Measurements from ENCODE around the gene ASXL2. TPM values are rescaled to one million over a fixed set of nuclear protein-coding genes. Genes with fewer than 3 reads are reported as not detected.

Gene ASXL2
- total RNA-seq, 4 donors from 2014 or later = 22.9 to 27.6 (median 23.5) TPM

GRCh38 chr2:25879133-25879730 is 945 bp upstream of the ASXL2 start:
- WGBS = 93% methylated on average over 5 of the region's 5 CpGs
- DNase-seq (ENCODE audit: low spot score in 2 of 2) = no peak
- no peak for TF ChIP-seq EP300 (IDR thresholded peaks at IDR 0.05)
- no peak for TF ChIP-seq CTCF (IDR thresholded peaks at IDR 0.05)
- no peak for TF ChIP-seq POLR2AphosphoS5 (IDR thresholded peaks at IDR 0.05)
- no peak for TF ChIP-seq POLR2A (IDR thresholded peaks at IDR 0.05)
- H3K36me3 ChIP-seq = peaks cover 4% of the 10 kb centered on the region
- H3K4me3 ChIP-seq = peak overlapping the region; percentile 97
- no peaks in the 10 kb centered on the region for H3K9me3 ChIP-seq
- no peaks in the 10 kb centered on the region for H3K27me3 ChIP-seq
- peaks cover 22% of the 10 kb centered on the region for H3K4me1 ChIP-seq
- peak overlapping the region; percentile 96 for H3K27ac ChIP-seq

- H3K4me1 ChIP-seq = peaks cover 22% of the 10 kb centered on the region
- H3K36me3 ChIP-seq = peaks cover 9% of the 10 kb centered on the region
- peak; percentile 68 to 80 for DNase-seq (ENCODE audit: low spot score in 2 of 2)
- peak overlapping the region; percentile 96 for H3K27ac ChIP-seq
- TF ChIP-seq EP300 (IDR thresholded peaks at IDR 0.05) = no peak
- TF ChIP-seq POLR2AphosphoS5 (IDR thresholded peaks at IDR 0.05) = no peak
- no peaks in the 10 kb centered on the region for H3K9me3 ChIP-seq
- under 1% methylated on average over 50 of the region's 64 CpGs for WGBS
- peak overlapping the region; percentile 97 for H3K4me3 ChIP-seq
- no peaks in the 10 kb centered on the region for H3K27me3 ChIP-seq
These were observed 591 bp downstream of the ASXL2 start for GRCh38 chr2:25877431-25878360.

GRCh38 chr2:25872134-25872533 is 6.2 kb downstream of the ASXL2 start:
- Histone ChIP-seq H3K4me3 (no peak overlapping the region), H3K27me3 (no peaks in the 10 kb centered on the region), H3K36me3 (peaks cover 13% of the 10 kb centered on the region), H3K4me1 (peaks cover 15% of the 10 kb centered on the region), H3K9me3 (no peaks in the 10 kb centered on the region), H3K27ac (no peak overlapping the region)
- 90% methylated on average over 5 of the region's 5 CpGs for WGBS
- DNase-seq (ENCODE audit: low spot score in 2 of 2) = no peak
- TF ChIP-seq CTCF (IDR thresholded peaks at IDR 0.05) (no peak), POLR2A (IDR thresholded peaks at IDR 0.05) (no peak), EP300 (IDR thresholded peaks at IDR 0.05) (no peak), POLR2AphosphoS5 (IDR thresholded peaks at IDR 0.05) (no peak)

GRCh38 chr2:25867396-25868003 is 10.8 kb downstream of the ASXL2 start:
- no peaks in the 10 kb centered on the region for H3K4me1 ChIP-seq
- TF ChIP-seq POLR2A (IDR thresholded peaks at IDR 0.05) (no peak), EP300 (IDR thresholded peaks at IDR 0.05) (no peak), CTCF (IDR thresholded peaks at IDR 0.05) (no peak), POLR2AphosphoS5 (IDR thresholded peaks at IDR 0.05) (no peak)
- peaks cover 4% of the 10 kb centered on the region for H3K36me3 ChIP-seq
- 88% methylated on average over 5 of the region's 5 CpGs for WGBS
- no peaks in the 10 kb centered on the region for H3K27me3 ChIP-seq
- H3K9me3 ChIP-seq = no peaks in the 10 kb centered on the region
- H3K27ac ChIP-seq = no peak overlapping the region
- no peak for DNase-seq (ENCODE audit: low spot score in 2 of 2)
- H3K4me3 ChIP-seq = no peak overlapping the region

- Histone ChIP-seq H3K27me3 (no peaks in the 10 kb centered on the region), H3K9me3 (no peaks in the 10 kb centered on the region), H3K27ac (no peak overlapping the region), H3K36me3 (peaks cover 2% of the 10 kb centered on the region), H3K4me1 (peaks cover 7% of the 10 kb centered on the region), H3K4me3 (no peak overlapping the region)
- WGBS = 78% methylated on average over 8 of the region's 9 CpGs
- TF ChIP-seq CTCF (IDR thresholded peaks at IDR 0.05) (no peak), EP300 (IDR thresholded peaks at IDR 0.05) (no peak)
- no peak for DNase-seq (ENCODE audit: low spot score in 2 of 2)
These were observed 21.9 kb downstream of the ASXL2 start for GRCh38 chr2:25856377-25856776.

Measured in suprapubic skin (tissue), 4 donors.